Psoas muscle (tissue), 8 donors: ENCODE data around the gene PRPF6. TPM values are rescaled to one million over a fixed set of nuclear protein-coding genes. Genes with fewer than 3 reads are reported as not detected.

ENCODE experiments used
- ATAC-seq, 4 donors: fragments of 200-7000 bp; cut with Tn5 transposase; one replicate each; pipeline ENCODE4 v1.9.1; 2020; ENCODE audit warnings: moderate library complexity in 3 of 4, mild to moderate bottlenecking in 2 of 4
- DNase-seq, 2 donors: peaks; one replicate each; pipeline ENCODE4 v3.0.0-alpha.2; 2020
- H3K27ac ChIP-seq: fragments of 200-600 bp; one replicate; pipeline ENCODE4 v1.8.0; 2022
- H3K27me3 ChIP-seq, 3 donors: fragments of 200-600 bp in 1 of 3; one replicate each; pipeline versions ENCODE4 v1.6.1 to v1.8.0; 2013 to 2022; ENCODE audit warnings: low read length in 2 of 3, mild to moderate bottlenecking in 2 of 3, moderate library complexity in 1 of 3; ENCODE audit not compliant: insufficient read depth in 3 of 3
- H3K36me3 ChIP-seq, 2 donors: fragments of 200-600 bp in 1 of 2; one replicate each; pipeline versions ENCODE4 v1.6.1 to v1.8.0; 2013 to 2022; ENCODE audit warnings: low read depth in 1 of 2, mild to moderate bottlenecking in 1 of 2, moderate library complexity in 1 of 2; ENCODE audit not compliant: insufficient read depth in 1 of 2
- H3K4me1 ChIP-seq: fragments of 200-600 bp; one replicate; pipeline ENCODE4 v1.8.0; 2022
- H3K4me3 ChIP-seq: fragments of 200-600 bp; one replicate; pipeline ENCODE4 v1.8.0; 2022; ENCODE audit warnings: mild to moderate bottlenecking
- H3K9me3 ChIP-seq: fragments of 200-600 bp; one replicate; pipeline ENCODE4 v1.8.0; 2022
- WGBS, 3 donors: extraction: QIAGEN DNeasy Blood & Tissue Kit; methylation state at CpG; one replicate each; pipeline versions ENCODE4 v1.1.6 to v1.1.7; 2013; 5-methylcytosine and 5-hydroxymethylcytosine counted together
- intact Hi-C, 2 donors: fragments of 100-400 bp; cut with DNase I; formaldehyde crosslinking; loops; one replicate each; pipeline versions ENCODE4 v1.11.0 to v1.14.2; 2022
- polyA plus RNA-seq, 3 donors: library from polyadenylated mRNA; stranded (reverse); fragments of 200-250 nt; gene quantifications; one replicate each; pipeline ENCODE4 v1.2.3, GENCODE V29; 2013
- total RNA-seq, 4 donors: library from RNA; stranded (reverse); fragmentation: NEBNext Ultra II Directional in 2 of 4; extraction: Animal tissue kit (Norgen Biotek cat#: 25700) in 2 of 4; gene quantifications; one replicate each; pipeline versions ENCODE4 v1.2.1 to v1.2.4, GENCODE V29; 2021 to 2023
- TF ChIP-seq, protein P1 (sequence below): fragments of 200-600 bp; IDR thresholded peaks from one replicate; pipeline ENCODE4 v1.8.0; 2022; ENCODE audit warnings: antibody characterized with exemption
- donor health status: healthy with polysubstance abuse.
- donor health status: DM: no; HTN: no; CAD: no; lungs with moderate emphysema.
- donor health status: Bipolar disorder and iron deficiency.
- donor health status: healthy.
- donor health status: DM: yes; HTN: yes; CAD: no.
- donor health status: DM: no; HTN: no; CAD: no.
- donor health status: DM: no; HTN: no; CAD: no.
- donor health status: DM: yes; HTN: yes; CAD: no.

Gene PRPF6
- total and polyA plus RNA-seq, 7 donors = 38.8 to 75.4 (median 56.8) TPM

DNA sequence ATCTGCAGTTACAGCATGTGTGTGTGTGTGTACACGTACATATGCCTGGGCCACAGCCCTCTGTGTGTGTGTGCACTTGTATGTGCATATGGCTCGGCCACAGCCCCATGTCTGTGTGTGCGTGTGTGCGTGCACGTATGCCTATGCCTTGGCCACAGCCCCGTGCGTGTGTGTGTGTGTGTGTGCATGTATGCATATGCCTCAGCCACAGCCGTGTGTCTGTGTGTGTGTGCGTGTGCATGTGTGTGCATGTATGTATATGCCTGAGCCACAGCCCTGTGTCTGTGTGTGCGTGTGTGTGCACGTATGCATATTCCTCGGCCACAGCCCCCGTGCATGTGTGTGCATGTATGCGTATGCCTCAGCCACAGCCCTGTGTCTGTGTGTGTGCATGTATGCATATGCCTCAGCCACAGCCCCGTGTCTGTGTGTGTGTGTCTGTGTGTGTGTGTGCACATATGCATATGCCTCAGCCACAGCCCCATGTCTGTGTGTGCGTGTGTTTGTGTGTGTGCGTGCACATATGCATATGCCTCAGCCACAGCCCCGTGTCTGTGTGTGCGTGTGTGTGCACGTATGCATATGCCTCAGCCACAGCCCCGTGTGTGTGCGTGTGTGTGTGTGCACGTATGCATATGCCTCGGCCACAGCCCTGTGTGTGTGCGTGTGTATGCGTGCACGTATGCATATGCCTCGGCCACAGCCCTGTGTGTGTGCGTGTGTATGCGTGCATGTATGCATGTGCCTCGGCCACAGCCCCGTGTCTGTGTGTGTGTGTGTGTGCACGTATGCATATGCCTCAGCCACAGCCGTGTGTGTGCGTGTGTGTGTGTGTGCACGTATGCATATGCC, 40.4 kb downstream of the PRPF6 start:
- ATAC-seq (no peak), DNase-seq (no peak)
- H3K4me1 ChIP-seq = no peaks in the 10 kb centered on the region
- TF ChIP-seq, protein P1, sequence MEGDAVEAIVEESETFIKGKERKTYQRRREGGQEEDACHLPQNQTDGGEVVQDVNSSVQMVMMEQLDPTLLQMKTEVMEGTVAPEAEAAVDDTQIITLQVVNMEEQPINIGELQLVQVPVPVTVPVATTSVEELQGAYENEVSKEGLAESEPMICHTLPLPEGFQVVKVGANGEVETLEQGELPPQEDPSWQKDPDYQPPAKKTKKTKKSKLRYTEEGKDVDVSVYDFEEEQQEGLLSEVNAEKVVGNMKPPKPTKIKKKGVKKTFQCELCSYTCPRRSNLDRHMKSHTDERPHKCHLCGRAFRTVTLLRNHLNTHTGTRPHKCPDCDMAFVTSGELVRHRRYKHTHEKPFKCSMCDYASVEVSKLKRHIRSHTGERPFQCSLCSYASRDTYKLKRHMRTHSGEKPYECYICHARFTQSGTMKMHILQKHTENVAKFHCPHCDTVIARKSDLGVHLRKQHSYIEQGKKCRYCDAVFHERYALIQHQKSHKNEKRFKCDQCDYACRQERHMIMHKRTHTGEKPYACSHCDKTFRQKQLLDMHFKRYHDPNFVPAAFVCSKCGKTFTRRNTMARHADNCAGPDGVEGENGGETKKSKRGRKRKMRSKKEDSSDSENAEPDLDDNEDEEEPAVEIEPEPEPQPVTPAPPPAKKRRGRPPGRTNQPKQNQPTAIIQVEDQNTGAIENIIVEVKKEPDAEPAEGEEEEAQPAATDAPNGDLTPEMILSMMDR = no peak
- H3K9me3 ChIP-seq = no peaks in the 10 kb centered on the region
- no peaks in the 10 kb centered on the region for H3K27me3 ChIP-seq
- intact Hi-C loops = no loop called here
- H3K36me3 ChIP-seq = peaks cover 0 to 92% of the 10 kb centered on the region in 2 donors
- no peak overlapping the region for H3K4me3 ChIP-seq
- 94 to 96% (median 94%) methylated on average over 36 of the region's 36 CpGs for WGBS, 3 donors
- no peak overlapping the region for H3K27ac ChIP-seq

DNA sequence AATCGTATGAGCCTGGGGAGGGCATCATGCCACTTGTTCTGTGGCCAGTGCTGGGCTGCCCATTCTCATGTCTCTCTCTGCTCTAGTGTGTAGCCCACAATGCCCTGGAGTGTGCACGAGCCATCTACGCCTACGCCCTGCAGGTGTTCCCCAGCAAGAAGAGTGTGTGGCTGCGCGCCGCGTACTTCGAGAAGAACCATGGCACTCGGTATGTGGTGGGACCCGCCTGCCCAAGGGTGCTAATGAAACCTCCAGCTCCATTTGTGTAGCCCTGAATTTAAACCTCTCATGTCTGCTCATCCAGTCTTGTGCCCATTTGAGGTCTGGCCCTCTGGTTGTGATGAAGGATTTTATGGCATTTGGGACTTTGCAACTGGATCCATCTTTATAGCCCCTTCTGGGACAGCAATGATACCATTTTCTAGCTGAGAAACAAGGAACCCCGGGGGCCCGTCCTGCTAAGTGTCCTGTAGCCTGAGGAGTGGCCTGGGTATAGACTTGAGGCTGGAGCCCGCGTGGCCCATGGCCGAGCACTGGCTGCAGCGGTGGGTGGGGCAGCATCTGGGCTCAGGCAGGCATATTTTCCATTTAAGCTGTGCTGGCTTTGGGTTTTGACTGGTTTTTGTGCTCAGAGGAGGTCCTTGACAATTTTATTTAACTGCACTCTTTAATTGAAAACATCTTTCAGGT, 41.9 kb downstream of the PRPF6 start:
- intact Hi-C loops = no loop called here
- Histone ChIP-seq H3K4me1 (no peaks in the 10 kb centered on the region), H3K36me3 (peaks cover 0 to 92% of the 10 kb centered on the region in 2 donors), H3K27ac (no peak overlapping the region), H3K27me3 (no peaks in the 10 kb centered on the region), H3K4me3 (no peak overlapping the region), H3K9me3 (no peaks in the 10 kb centered on the region)
- TF ChIP-seq, protein P1 = no peak
- DNase-seq = no peak
- 93 to 96% (median 95%) methylated on average over 17 of the region's 17 CpGs for WGBS, 3 donors
- ATAC-seq = no peak

DNA sequence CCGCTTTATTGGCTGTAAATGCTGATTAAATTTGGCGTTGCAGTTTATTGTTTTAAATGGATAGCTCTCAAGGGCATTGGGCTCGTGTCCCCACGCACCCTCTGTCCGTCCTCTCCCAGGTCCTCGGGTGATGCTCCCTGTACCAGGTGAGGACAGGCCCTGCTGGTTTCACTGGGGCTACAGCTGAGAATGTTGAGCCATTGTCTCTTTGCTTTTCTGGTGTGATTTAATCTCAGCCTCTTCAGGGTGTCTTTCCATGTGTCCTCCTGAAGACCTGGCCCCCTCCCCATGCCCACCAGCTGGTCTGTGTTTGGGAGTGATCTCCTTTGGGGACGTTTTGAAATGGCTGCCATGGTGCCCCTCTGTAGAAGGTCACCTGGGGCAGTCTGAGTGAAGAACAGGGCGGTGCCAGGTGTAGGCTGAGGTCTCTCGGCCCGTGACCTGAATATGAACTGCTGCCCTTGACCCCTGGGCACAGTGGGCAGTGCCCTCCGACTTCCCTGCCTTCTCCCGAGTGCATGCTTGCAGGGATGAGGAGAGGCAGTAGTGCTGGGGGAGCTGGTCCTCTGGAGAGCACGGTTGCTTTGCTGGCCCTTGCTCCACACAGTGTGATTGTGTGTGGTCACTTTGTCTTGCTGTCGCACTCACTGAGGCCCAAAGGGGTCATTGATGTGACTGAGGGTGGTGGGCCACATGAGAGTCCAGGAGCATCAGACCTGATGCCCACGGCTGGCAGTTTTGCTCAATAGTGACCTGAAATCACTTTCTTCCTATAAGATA, 42.6 kb downstream of the PRPF6 start:
- intact Hi-C loops = no loop called here

DNA sequence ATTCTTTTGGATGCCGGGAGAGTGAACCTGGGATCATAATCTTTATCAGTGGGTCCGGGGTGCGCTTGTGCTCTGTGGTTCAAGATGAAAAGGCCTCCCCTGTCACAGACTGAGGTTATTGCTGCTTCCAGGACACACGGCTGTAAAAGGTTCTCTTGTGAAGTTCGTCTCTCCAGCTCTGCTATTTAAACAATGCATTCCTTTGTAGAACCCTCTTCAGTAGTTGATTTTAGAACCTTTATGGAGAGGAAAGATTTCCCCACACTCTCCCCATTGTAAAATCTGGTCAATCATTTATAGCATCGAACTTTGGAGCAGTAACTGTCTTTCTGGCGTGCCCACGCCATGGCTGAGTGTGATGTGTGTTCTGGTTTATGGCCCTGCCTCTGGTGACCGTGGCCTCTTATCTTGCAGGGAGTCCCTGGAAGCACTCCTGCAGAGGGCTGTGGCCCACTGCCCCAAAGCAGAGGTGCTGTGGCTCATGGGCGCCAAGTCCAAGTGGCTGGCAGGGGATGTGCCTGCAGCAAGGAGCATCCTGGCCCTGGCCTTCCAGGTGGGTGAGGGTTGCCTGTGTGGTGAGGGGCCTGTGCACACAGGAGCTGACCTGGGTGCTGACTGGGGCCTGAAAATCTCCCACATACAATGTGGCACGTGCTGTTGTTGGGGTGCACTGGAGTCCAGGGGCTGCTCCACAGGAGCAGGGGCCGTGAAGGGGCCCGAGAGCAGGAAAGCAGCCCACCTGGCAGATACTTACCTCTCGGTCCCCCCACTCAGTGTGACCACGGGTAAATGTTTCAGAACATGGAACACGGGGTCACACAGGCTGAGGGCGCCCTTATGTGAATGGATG, 43.4 kb downstream of the PRPF6 start:
- H3K4me1 ChIP-seq = no peaks in the 10 kb centered on the region
- H3K27me3 ChIP-seq = no peaks in the 10 kb centered on the region
- TF ChIP-seq, protein P1 = no peak
- intact Hi-C loops = no loop called here
- DNase-seq (no peak), ATAC-seq (no peak)
- peaks cover 0 to 92% of the 10 kb centered on the region in 2 donors for H3K36me3 ChIP-seq
- H3K4me3 ChIP-seq = no peak overlapping the region
- H3K9me3 ChIP-seq = no peaks in the 10 kb centered on the region
- 92 to 95% (median 93%) methylated on average over 17 of the region's 17 CpGs for WGBS, 3 donors
- H3K27ac ChIP-seq = no peak overlapping the region

More for the DNA sequence above, 42.6 kb downstream of the PRPF6 start:
- H3K27ac ChIP-seq = no peak overlapping the region
- WGBS, 3 donors = 88 to 92% (median 90%) methylated on average over 15 of the region's 15 CpGs
- peaks cover 0 to 92% of the 10 kb centered on the region in 2 donors for H3K36me3 ChIP-seq
- H3K27me3 ChIP-seq = no peaks in the 10 kb centered on the region
- DNase-seq = no peak
- no peak overlapping the region for H3K4me3 ChIP-seq
- ATAC-seq = no peak
- H3K9me3 ChIP-seq = no peaks in the 10 kb centered on the region
- TF ChIP-seq, protein P1 = no peak
- no peaks in the 10 kb centered on the region for H3K4me1 ChIP-seq
